GM23248 (cell line): ENCODE results near the gene HLCS. TPM values are rescaled to one million over a fixed set of nuclear protein-coding genes. Genes with fewer than 3 reads are reported as not detected.

Source experiments
- DNase-seq: peaks from one replicate; pipeline ENCODE4 v3.0.0-alpha.2; 2015
- H2AFZ ChIP-seq: fragments of 200-600 bp; sonication (generic); 2 replicates; pipeline ENCODE4 v1.6.1; 2016; ENCODE audit warnings: antibody characterized with exemption
- H3F3A ChIP-seq: fragments of 200-600 bp; sonication (generic); 2 replicates; pipeline ENCODE4 v1.6.1; 2016; ENCODE audit warnings: mild to moderate bottlenecking, antibody characterized with exemption, mixed run types; ENCODE audit not compliant: insufficient read depth
- H3K27ac ChIP-seq: fragments of 200-600 bp; sonication (generic); 2 replicates; pipeline ENCODE4 v1.5.1; 2016; ENCODE audit warnings: mild to moderate bottlenecking
- H3K27me3 ChIP-seq: fragments of 200-600 bp; sonication (generic); replicated peaks from 2 replicates; pipeline ENCODE4 v1.6.1; 2016; ENCODE audit warnings: mild to moderate bottlenecking; ENCODE audit not compliant: insufficient read depth
- H3K36me3 ChIP-seq: fragments of 200-600 bp; sonication (generic); 2 replicates; pipeline ENCODE4 v1.6.1; 2016; ENCODE audit warnings: low read depth, mild to moderate bottlenecking
- H3K4me1 ChIP-seq: fragments of 200-600 bp; sonication (generic); 2 replicates; pipeline ENCODE4 v1.6.1; 2016; ENCODE audit warnings: mild to moderate bottlenecking; ENCODE audit not compliant: insufficient read depth
- H3K4me2 ChIP-seq: fragments of 200-600 bp; sonication (generic); one replicate; pipeline ENCODE4 v1.6.1; 2016; ENCODE audit warnings: mild to moderate bottlenecking; ENCODE audit not compliant: unreplicated experiment
- H3K4me3 ChIP-seq: fragments of 200-600 bp; sonication (generic); 2 replicates; pipeline ENCODE4 v1.5.1; 2016; ENCODE audit warnings: mild to moderate bottlenecking
- H3K79me2 ChIP-seq: fragments of 200-600 bp; sonication (generic); 2 replicates; pipeline ENCODE4 v1.6.1; 2016; ENCODE audit warnings: mild to moderate bottlenecking; ENCODE audit not compliant: insufficient read depth
- H3K9ac ChIP-seq: fragments of 200-600 bp; sonication (generic); 2 replicates; pipeline ENCODE4 v1.6.1; 2016; ENCODE audit warnings: mild to moderate bottlenecking
- H3K9me2 ChIP-seq: fragments of 200-600 bp; sonication (generic); 2 replicates; pipeline ENCODE4 v1.6.1; 2016; ENCODE audit warnings: mixed run types, mild to moderate bottlenecking, moderate library complexity; ENCODE audit not compliant: insufficient read depth
- H3K9me3 ChIP-seq: fragments of 200-600 bp; sonication (generic); one replicate; pipeline ENCODE4 v1.6.1; 2017; ENCODE audit warnings: low read depth
- H4K20me1 ChIP-seq: fragments of 200-600 bp; sonication (generic); 2 replicates; pipeline ENCODE4 v1.6.0; 2016; ENCODE audit not compliant: insufficient read depth
- EZH2 ChIP-seq: fragments of 200-600 bp; sonication (generic); IDR thresholded peaks from 2 replicates; pipeline ENCODE4 v1.6.1; 2018; ENCODE audit warnings: antibody characterized with exemption, mild to moderate bottlenecking; ENCODE audit not compliant: insufficient read depth, poor library complexity, severe bottlenecking
- EZH2phosphoT487 ChIP-seq: fragments of 200-600 bp; sonication (generic); IDR thresholded peaks from 2 replicates; pipeline ENCODE4 v1.6.1; 2018; ENCODE audit warnings: antibody characterized with exemption, moderate library complexity, mild to moderate bottlenecking, low read depth; ENCODE audit not compliant: insufficient read depth
- WGBS, 2 experiments: methylation state at CpG; one replicate each; pipeline ENCODE4 v1.1.6; 2015 to 2017; ENCODE audit warnings: low lambda C conversion rate in 2 of 2, low coverage in 1 of 2; ENCODE audit errors: missing lambda C conversion rate in 2 of 2; 5-methylcytosine and 5-hydroxymethylcytosine counted together
- in situ Hi-C: fragments of 300-500 bp; cut with MboI; formaldehyde crosslinking; loops from 2 replicates; pipeline ENCODE4 v1.15.0; 2020
- polyA plus RNA-seq: library from polyadenylated mRNA; unstranded; fragments of >200 nt; fragmentation: Nextera tagmentation; extraction: Ambion mirVana; gene quantifications from 2 replicates; pipeline ENCODE4 v1.2.1, GENCODE V29; 2016
- total RNA-seq: library from RNA; depleted of rRNA; stranded (reverse); fragments of >200 nt; shearing (Covaris generic); gene quantifications from 2 replicates; pipeline ENCODE4 v1.2.3, GENCODE V29; 2014

Gene HLCS
- total and polyA plus RNA-seq, 2 experiments from 2014 or later: 21.4 to 42.5 TPM

GRCh38 chr21:36790616-36791015, 175.9 kb downstream of the HLCS start:
- Histone ChIP-seq H3K4me1 (no peaks in the 10 kb centered on the region), H3K79me2 (no peaks in the 10 kb centered on the region), H3K9me3 (no peaks in the 10 kb centered on the region), H3K9me2 (no peaks in the 10 kb centered on the region), H3K4me3 (no peak overlapping the region), H3K27me3 (no peaks in the 10 kb centered on the region), H2AFZ (no peak overlapping the region), H3F3A (no peaks in the 10 kb centered on the region), H3K27ac (no peak overlapping the region), H4K20me1 (no peaks in the 10 kb centered on the region), H3K9ac (no peak overlapping the region), H3K36me3 (no peaks in the 10 kb centered on the region), H3K4me2 (no peak overlapping the region)
- WGBS, 2 experiments: 66% methylated on average over 7 of the region's 7 CpGs
- no peak for DNase-seq
- in situ Hi-C loops: no loop called here
- TF ChIP-seq EZH2phosphoT487: no peak
- no peak for TF ChIP-seq EZH2

- Histone ChIP-seq H3K4me1 (peaks cover 9% of the 10 kb centered on the region; the same call in 1 of the 2 replicates), H3K9me3 (no peaks in the 10 kb centered on the region), H3F3A (no peaks in the 10 kb centered on the region), H3K9me2 (no peaks in the 10 kb centered on the region), H3K36me3 (no peaks in the 10 kb centered on the region), H4K20me1 (no peaks in the 10 kb centered on the region), H3K27ac (no peak overlapping the region), H3K79me2 (no peaks in the 10 kb centered on the region), H3K9ac (no peak overlapping the region), H3K4me3 (no peak overlapping the region), H2AFZ (no peak overlapping the region), H3K4me2 (no peak overlapping the region), H3K27me3 (no peaks in the 10 kb centered on the region)
- DNase-seq: no peak
- 76 to 80% methylated on average over 12 of the region's 12 CpGs for WGBS, 2 experiments
- TF ChIP-seq EZH2phosphoT487 (no peak), EZH2 (no peak)
- in situ Hi-C loops: no loop called here
Measured at GRCh38 chr21:36788120-36788638, 178.3 kb downstream of the HLCS start.

GRCh38 chr21:36786186-36786585, 180.3 kb downstream of the HLCS start:
- 94 to 96% methylated on average over 4 of the region's 4 CpGs for WGBS, 2 experiments

GRCh38 chr21:36785615-36786014, 180.9 kb downstream of the HLCS start:
- no peak for DNase-seq
- WGBS, 2 experiments: 92 to 93% methylated on average over 2 of the region's 2 CpGs
- no peak overlapping the region for H3K4me2 ChIP-seq
- no peak overlapping the region for H2AFZ ChIP-seq
- H3K27me3 ChIP-seq: no peaks in the 10 kb centered on the region
- TF ChIP-seq EZH2: no peak
- TF ChIP-seq EZH2phosphoT487: no peak
- H3K4me3 ChIP-seq: no peak overlapping the region
- in situ Hi-C loops: no loop called here
- H3K79me2 ChIP-seq: no peaks in the 10 kb centered on the region
- H3K27ac ChIP-seq: no peak overlapping the region
- no peaks in the 10 kb centered on the region for H3K9me2 ChIP-seq
- H3K4me1 ChIP-seq: peaks cover 9% of the 10 kb centered on the region; the same call in 1 of the 2 replicates
- H3K9me3 ChIP-seq: no peaks in the 10 kb centered on the region
- H3F3A ChIP-seq: no peaks in the 10 kb centered on the region
- no peaks in the 10 kb centered on the region for H4K20me1 ChIP-seq
- H3K9ac ChIP-seq: no peak overlapping the region
- H3K36me3 ChIP-seq: no peaks in the 10 kb centered on the region

More at GRCh38 chr21:36786186-36786585, 180.3 kb downstream of the HLCS start:
- no peaks in the 10 kb centered on the region for H4K20me1 ChIP-seq
- no peaks in the 10 kb centered on the region for H3K36me3 ChIP-seq
- H3K4me3 ChIP-seq: no peak overlapping the region
- no peak overlapping the region for H3K27ac ChIP-seq
- no peak overlapping the region for H3K9ac ChIP-seq
- no peaks in the 10 kb centered on the region for H3F3A ChIP-seq
- no peaks in the 10 kb centered on the region for H3K27me3 ChIP-seq
- H3K4me1 ChIP-seq: peaks cover 9% of the 10 kb centered on the region; the same call in 1 of the 2 replicates
- no peak for DNase-seq
- TF ChIP-seq EZH2 (no peak), EZH2phosphoT487 (no peak)
- no peak overlapping the region for H2AFZ ChIP-seq
- no peaks in the 10 kb centered on the region for H3K9me2 ChIP-seq
- no peak overlapping the region for H3K4me2 ChIP-seq
- H3K9me3 ChIP-seq: no peaks in the 10 kb centered on the region
- H3K79me2 ChIP-seq: no peaks in the 10 kb centered on the region
- in situ Hi-C loops: no loop called here
